IMR-90 (cell line): Measurements from ENCODE around the gene ARV1. TPM values are rescaled to one million over a fixed set of nuclear protein-coding genes. Genes with fewer than 3 reads are reported as not detected.

Experiments used
- ATAC-seq: fragments of 200-7000 bp; cut with Tn5 transposase; 2 replicates; pipeline ENCODE4 v1.9.1; 2020; ENCODE audit warnings: low read depth, mild to moderate bottlenecking, moderate library complexity
- BruUV-seq: library from RNA; stranded (reverse); fragments of 400-500 nt; replicated peaks from 2 replicates; lab custom pipeline; 2021; lab: Mats Ljungman, UMichigan
- CTCF ChIA-PET: fragments of 300-600 bp; formaldehyde crosslinking; extraction: SDS; loops from one replicate; lab custom pipeline; 2021; ENCODE audit warnings: antibody characterized with exemption; lab: Yijun Ruan, JAX
- POLR2A ChIA-PET: fragments of 300-600 bp; sonication (Branson Sonifier 250); formaldehyde crosslinking; loops from one replicate; lab custom pipeline; 2022; ENCODE audit warnings: antibody characterized with exemption; ENCODE audit not compliant: unreplicated experiment; lab: Charles Lee
- DNase-seq: peaks from one replicate; pipeline ENCODE4 v3.0.0; 2013
- H2AFZ ChIP-seq: replicated peaks from 2 replicates; pipeline ENCODE3; 2013; ENCODE audit warnings: low read length, mild to moderate bottlenecking; ENCODE audit not compliant: poor library complexity
- H2AK5ac ChIP-seq: 2 replicates; pipeline ENCODE4 v1.6.1; 2013; ENCODE audit warnings: low read depth, low read length, inconsistent platforms
- H2AK9ac ChIP-seq: replicated peaks from 2 replicates; pipeline ENCODE3; 2013; ENCODE audit warnings: mild to moderate bottlenecking, low read depth, low read length, moderate library complexity; ENCODE audit not compliant: poor library complexity
- H2BK120ac ChIP-seq: 2 replicates; pipeline ENCODE4 v1.6.1; 2013; ENCODE audit warnings: low read depth, low read length, inconsistent platforms
- H2BK15ac ChIP-seq: 3 replicates; pipeline ENCODE4 v1.6.1; 2013; ENCODE audit warnings: low read depth, low read length, inconsistent platforms
- H2BK20ac ChIP-seq: 2 replicates; pipeline ENCODE4 v1.6.1; 2013; ENCODE audit warnings: low read depth, mild to moderate bottlenecking, inconsistent platforms, low read length, moderate library complexity
- H2BK5ac ChIP-seq: 2 replicates; pipeline ENCODE4 v1.6.1; 2013; ENCODE audit warnings: mild to moderate bottlenecking, low read depth, low read length, inconsistent platforms; ENCODE audit not compliant: poor library complexity, severe bottlenecking
- H3K14ac ChIP-seq: replicated peaks from 2 replicates; pipeline ENCODE4 v1.6.1; 2013; ENCODE audit warnings: low read depth, low read length, inconsistent platforms
- H3K18ac ChIP-seq: 2 replicates; pipeline ENCODE4 v1.6.1; 2013; ENCODE audit warnings: low read depth, low read length, control low read depth
- H3K23ac ChIP-seq: 2 replicates; pipeline ENCODE4 v1.6.1; 2013; ENCODE audit warnings: low read depth, low read length, inconsistent platforms
- H3K27ac ChIP-seq: 2 replicates; pipeline ENCODE4 v1.5.1; 2013; ENCODE audit warnings: mild to moderate bottlenecking, control low read depth, low read length; ENCODE audit not compliant: insufficient read depth
- H3K27me3 ChIP-seq: 2 replicates; pipeline ENCODE4 v1.6.1; 2013; ENCODE audit warnings: low read length; ENCODE audit not compliant: control insufficient read depth, insufficient read depth
- H3K36me3 ChIP-seq: 2 replicates; pipeline ENCODE4 v1.6.1; 2013; ENCODE audit warnings: low read length, mixed read lengths; ENCODE audit not compliant: control insufficient read depth, insufficient read depth
- H3K4ac ChIP-seq: 2 replicates; pipeline ENCODE4 v1.6.1; 2013; ENCODE audit warnings: low read depth, low read length, inconsistent platforms
- H3K4me1 ChIP-seq: 2 replicates; pipeline ENCODE4 v1.6.1; 2013; ENCODE audit warnings: low read length, mixed read lengths; ENCODE audit not compliant: control insufficient read depth, insufficient read depth
- H3K4me2 ChIP-seq: 2 replicates; pipeline ENCODE4 v1.6.1; 2013; ENCODE audit warnings: low read depth, mild to moderate bottlenecking, control low read depth, low read length, moderate library complexity
- H3K4me3 ChIP-seq: 2 replicates; pipeline ENCODE4 v1.5.1; 2013; ENCODE audit warnings: low read depth, mild to moderate bottlenecking, control low read depth, low read length, moderate library complexity; ENCODE audit not compliant: insufficient read depth
- H3K56ac ChIP-seq: 2 replicates; pipeline ENCODE4 v1.6.1; 2013; ENCODE audit warnings: low read length, inconsistent platforms; ENCODE audit not compliant: insufficient read depth; ENCODE audit errors: extremely low read depth
- H3K79me1 ChIP-seq, 2 experiments: 2 replicates each; pipeline ENCODE4 v1.6.1; 2013; ENCODE audit warnings: low read length in 2 of 2, inconsistent platforms in 1 of 2, low read depth in 1 of 2
- H3K9ac ChIP-seq: 2 replicates; pipeline ENCODE4 v1.6.1; 2013; ENCODE audit warnings: low read depth, low read length, control low read depth
- H3K9me1 ChIP-seq: 2 replicates; pipeline ENCODE4 v1.6.1; 2013; ENCODE audit warnings: low read length, inconsistent platforms; ENCODE audit not compliant: insufficient read depth
- H3K9me3 ChIP-seq: 2 replicates; pipeline ENCODE4 v1.6.1; 2013; ENCODE audit warnings: low read length; ENCODE audit not compliant: control insufficient read depth, insufficient read depth
- H4K20me1 ChIP-seq: 2 replicates; pipeline ENCODE4 v1.6.1; 2013; ENCODE audit warnings: low read length, inconsistent platforms; ENCODE audit not compliant: insufficient read depth
- H4K5ac ChIP-seq: 2 replicates; pipeline ENCODE4 v1.6.1; 2013; ENCODE audit warnings: mild to moderate bottlenecking, low read depth, low read length, control low read depth
- H4K8ac ChIP-seq, 2 experiments: 2 replicates each; pipeline ENCODE4 v1.6.1; 2013; ENCODE audit warnings: low read depth in 2 of 2, low read length in 2 of 2, control low read depth in 1 of 2, inconsistent platforms in 1 of 2
- H4K91ac ChIP-seq: 2 replicates; pipeline ENCODE4 v1.6.1; 2013; ENCODE audit warnings: low read depth, low read length, inconsistent platforms; ENCODE audit not compliant: insufficient read depth
- ELK1 ChIP-seq: fragments of 150-350 bp; IDR thresholded peaks from 2 replicates; pipeline ENCODE4 v1.6.1; 2016; ENCODE audit warnings: low read depth, mild to moderate bottlenecking, low read length, moderate library complexity, borderline replicate concordance
- MAFK ChIP-seq: IDR thresholded peaks from 2 replicates; pipeline ENCODE4 v1.6.1; 2012; ENCODE audit warnings: low read depth, low read length, improper control_type of control experiment
- MAZ ChIP-seq: IDR thresholded peaks from 2 replicates; pipeline ENCODE4 v1.6.1; 2012; ENCODE audit warnings: low read depth, mild to moderate bottlenecking, low read length, improper control_type of control experiment, moderate library complexity, borderline replicate concordance
- NFE2L2 ChIP-seq: fragments of 150-350 bp; IDR thresholded peaks from 2 replicates; pipeline ENCODE4 v1.6.1; 2016; ENCODE audit warnings: low read depth, mild to moderate bottlenecking, low read length
- RCOR1 ChIP-seq: IDR thresholded peaks from 2 replicates; pipeline ENCODE4 v1.6.1; 2012; ENCODE audit warnings: mild to moderate bottlenecking, low read length, improper control_type of control experiment; ENCODE audit not compliant: insufficient replicate concordance
- RFX5 ChIP-seq: IDR thresholded peaks from 2 replicates; pipeline ENCODE4 v1.8.0; 2012; ENCODE audit warnings: low read depth, mild to moderate bottlenecking, low read length, moderate library complexity
- SMC3 ChIP-seq: fragments of 150-350 bp; IDR thresholded peaks from 2 replicates; pipeline ENCODE4 v1.6.1; 2016; ENCODE audit warnings: low read depth, mild to moderate bottlenecking, antibody characterized with exemption, low read length, moderate library complexity
- WGBS, 2 experiments: methylation state at CpG; one replicate each; pipeline versions ENCODE4 v1.1.5 to v1.1.7; 2013; ENCODE audit warnings: missing lambda C conversion rate in 2 of 2; ENCODE audit not compliant: insufficient read length in 1 of 2; ENCODE audit errors: extremely low coverage in 2 of 2; 5-methylcytosine and 5-hydroxymethylcytosine counted together
- dilution Hi-C: fragments of 300-500 bp; cut with HindIII; formaldehyde crosslinking; loops from one replicate; pipeline ENCODE4 v1.14.3; 2018; ENCODE audit warnings: low sequenced_read_pairs; ENCODE audit not compliant: unreplicated experiment
- in situ Hi-C: fragments of 300-500 bp; cut with MboI; formaldehyde crosslinking; loops from 3 replicates; pipeline ENCODE4 v1.14.3; 2019; ENCODE audit warnings: low sequenced_read_pairs, inconsistent platforms, mixed read lengths
- intact Hi-C: fragments of 100-400 bp; cut with micrococcal nuclease; formaldehyde crosslinking; loops from 2 replicates; pipeline ENCODE4 v1.10.0; 2022
- polyA plus RNA-seq, 3 experiments: library from polyadenylated mRNA; depleted of rRNA; stranded (reverse); fragments of >200 nt; gene quantifications; 2 replicates each; pipeline ENCODE4 v1.2.3, GENCODE V29; 2012; ENCODE audit warnings: low replicate concordance in 1 of 3
- total RNA-seq: library from RNA; depleted of rRNA; stranded (reverse); fragments of >200 nt; gene quantifications from 2 replicates; pipeline ENCODE4 v1.2.3, GENCODE V29; 2012

ARV1 gene
- total and polyA plus RNA-seq, 2 of the 4 experiments (the other 2 are of a cell fraction), result 19.0 to 22.9 TPM

- H4K91ac ChIP-seq, result no peak overlapping the region
- H3K4me2 ChIP-seq, result no peak overlapping the region
- no peak overlapping the region for H2BK5ac ChIP-seq
- H3K14ac ChIP-seq, result no peak overlapping the region
- ChIA-PET CTCF (no interaction called here), POLR2A (no interaction called here)
- no peak overlapping the region for H2AFZ ChIP-seq
- H3K79me1 ChIP-seq, result peaks cover 0 to 4% of the 10 kb centered on the region in 2 experiments; a peak in 2 of 4 replicates
- no peak overlapping the region for H3K23ac ChIP-seq
- H4K5ac ChIP-seq, result no peak overlapping the region
- no peaks in the 10 kb centered on the region for H3K27me3 ChIP-seq
- H3K56ac ChIP-seq, result no peak overlapping the region
- H3K9me1 ChIP-seq, result no peaks in the 10 kb centered on the region
- H3K4me3 ChIP-seq, result no peak overlapping the region
- ATAC-seq, result no peak
- no peak overlapping the region for H3K9ac ChIP-seq
- peaks cover 45% of the 10 kb centered on the region for H3K36me3 ChIP-seq
- no peak overlapping the region for H3K18ac ChIP-seq
- H2BK120ac ChIP-seq, result no peak overlapping the region
- no peak overlapping the region for H2AK9ac ChIP-seq
- WGBS, 2 experiments, result no CpG with 5 or more reads among the region's 4 CpGs
- H3K4ac ChIP-seq, result no peak overlapping the region
- dilution Hi-C loops (no loop called here), intact Hi-C loops (no loop called here), in situ Hi-C loops (no loop called here)
- H2AK5ac ChIP-seq, result no peak overlapping the region
- H3K4me1 ChIP-seq, result no peaks in the 10 kb centered on the region
- no peaks in the 10 kb centered on the region for H4K20me1 ChIP-seq
- H2BK15ac ChIP-seq, result no peak overlapping the region
- H2BK20ac ChIP-seq, result no peak overlapping the region
- TF ChIP-seq NFE2L2 (no peak), ELK1 (no peak), MAZ (no peak), RFX5 (no peak), RCOR1 (no peak), MAFK (no peak), SMC3 (no peak)
- H3K9me3 ChIP-seq, result peaks cover 6% of the 10 kb centered on the region; the same call in 1 of the 2 replicates
- no peak overlapping the region for H4K8ac ChIP-seq
- no peak for DNase-seq
- no TSS peak for BruUV-seq
- H3K27ac ChIP-seq, result no peak overlapping the region
Measured at GRCh38 chr1:231000201-231000600, 21.3 kb downstream of the ARV1 start.
